ENCODE measurements around the gene PAX9.
"Not testable (repeated sequence)": the region's sequence is repeated elsewhere in the genome, so short reads cannot be mapped to it uniquely, and the experiment has no call there.

DNA sequence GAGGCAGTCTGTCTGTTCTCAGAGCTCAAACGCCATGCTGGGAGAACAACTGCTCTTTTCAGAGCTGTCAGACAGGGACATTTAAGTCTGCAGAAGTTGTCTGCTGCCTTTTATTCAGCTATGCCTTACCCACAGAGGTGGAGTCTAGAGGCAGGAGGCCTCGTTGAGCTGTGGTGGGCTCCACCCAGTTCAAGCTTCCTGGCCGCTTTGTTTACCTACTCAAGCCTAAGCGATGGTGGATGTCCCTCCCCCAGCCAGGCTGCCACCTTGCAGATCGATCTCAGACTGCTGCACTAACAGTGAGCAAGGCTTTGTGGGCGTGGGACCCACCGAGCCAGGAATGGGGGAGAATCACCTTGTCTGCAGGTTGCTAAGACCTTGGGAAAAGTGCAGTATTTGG, 37.8 kb downstream of the PAX9 start:
- TF ChIP-seq PPARA (CRISPR knock-in tag; IDR thresholded peaks at IDR 0.05; ENCODE audit: borderline replicate concordance); ESRRG (CRISPR knock-in tag; IDR thresholded peaks at IDR 0.05); CSDC2 (CRISPR knock-in tag; IDR thresholded peaks at IDR 0.05); TCF4 (CRISPR knock-in tag; IDR thresholded peaks at IDR 0.05; ENCODE audit: borderline replicate concordance); ZNF8 (CRISPR knock-in tag; IDR thresholded peaks at IDR 0.05); ZC3H10 (CRISPR knock-in tag; IDR thresholded peaks at IDR 0.05): not testable (repeated sequence)
- TF ChIP-seq, protein P1, sequence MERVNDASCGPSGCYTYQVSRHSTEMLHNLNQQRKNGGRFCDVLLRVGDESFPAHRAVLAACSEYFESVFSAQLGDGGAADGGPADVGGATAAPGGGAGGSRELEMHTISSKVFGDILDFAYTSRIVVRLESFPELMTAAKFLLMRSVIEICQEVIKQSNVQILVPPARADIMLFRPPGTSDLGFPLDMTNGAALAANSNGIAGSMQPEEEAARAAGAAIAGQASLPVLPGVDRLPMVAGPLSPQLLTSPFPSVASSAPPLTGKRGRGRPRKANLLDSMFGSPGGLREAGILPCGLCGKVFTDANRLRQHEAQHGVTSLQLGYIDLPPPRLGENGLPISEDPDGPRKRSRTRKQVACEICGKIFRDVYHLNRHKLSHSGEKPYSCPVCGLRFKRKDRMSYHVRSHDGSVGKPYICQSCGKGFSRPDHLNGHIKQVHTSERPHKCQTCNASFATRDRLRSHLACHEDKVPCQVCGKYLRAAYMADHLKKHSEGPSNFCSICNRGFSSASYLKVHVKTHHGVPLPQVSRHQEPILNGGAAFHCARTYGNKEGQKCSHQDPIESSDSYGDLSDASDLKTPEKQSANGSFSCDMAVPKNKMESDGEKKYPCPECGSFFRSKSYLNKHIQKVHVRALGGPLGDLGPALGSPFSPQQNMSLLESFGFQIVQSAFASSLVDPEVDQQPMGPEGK (CRISPR knock-in tag; IDR thresholded peaks at IDR 0.05; ENCODE audit: borderline replicate concordance): not testable (repeated sequence)
- TF ChIP-seq, protein P2, sequence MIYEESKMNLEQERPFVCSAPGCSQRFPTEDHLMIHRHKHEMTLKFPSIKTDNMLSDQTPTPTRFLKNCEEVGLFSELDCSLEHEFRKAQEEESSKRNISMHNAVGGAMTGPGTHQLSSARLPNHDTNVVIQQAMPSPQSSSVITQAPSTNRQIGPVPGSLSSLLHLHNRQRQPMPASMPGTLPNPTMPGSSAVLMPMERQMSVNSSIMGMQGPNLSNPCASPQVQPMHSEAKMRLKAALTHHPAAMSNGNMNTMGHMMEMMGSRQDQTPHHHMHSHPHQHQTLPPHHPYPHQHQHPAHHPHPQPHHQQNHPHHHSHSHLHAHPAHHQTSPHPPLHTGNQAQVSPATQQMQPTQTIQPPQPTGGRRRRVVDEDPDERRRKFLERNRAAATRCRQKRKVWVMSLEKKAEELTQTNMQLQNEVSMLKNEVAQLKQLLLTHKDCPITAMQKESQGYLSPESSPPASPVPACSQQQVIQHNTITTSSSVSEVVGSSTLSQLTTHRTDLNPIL (CRISPR knock-in tag; IDR thresholded peaks at IDR 0.05; ENCODE audit: low read depth): not testable (repeated sequence)

Data from SK-N-SH treated with all-trans-retinoic acid at 6 μM for 48 hours (cell line).